PC-3 (cell line): ENCODE data around the gene AOAH. TPM values are rescaled to one million over a fixed set of nuclear protein-coding genes. Genes with fewer than 3 reads are reported as not detected.
A peak's percentile ranks its signal among the peaks of the same experiment; 100 is the strongest.

ENCODE experiments used
- ATAC-seq: fragments of 200-7000 bp; cut with Tn5 transposase; 2 replicates; pipeline ENCODE4 v1.9.1; 2020; ENCODE audit warnings: mild to moderate bottlenecking, moderate library complexity
- BruUV-seq: library from RNA; stranded (reverse); fragments of 400-500 nt; replicated peaks from 2 replicates; lab custom pipeline; 2021; lab: Mats Ljungman, UMichigan
- CTCF ChIA-PET: fragments of 300-600 bp; sonication (Branson Sonifier 250); formaldehyde crosslinking; loops from one replicate; lab custom pipeline; 2022; ENCODE audit warnings: antibody characterized with exemption; lab: Charles Lee
- POLR2A ChIA-PET: fragments of 300-600 bp; sonication (Branson Sonifier 250); formaldehyde crosslinking; loops from one replicate; lab custom pipeline; 2022; ENCODE audit warnings: antibody characterized with exemption; ENCODE audit not compliant: unreplicated experiment; lab: Charles Lee
- DNase-seq: peaks from one replicate; pipeline ENCODE4 v3.0.0-alpha.2; 2015
- H2AFZ ChIP-seq: fragments of 300-600 bp; sonication (generic); 2 replicates; pipeline ENCODE4 v1.6.0; 2016; ENCODE audit warnings: antibody characterized with exemption, low read length
- H3F3A ChIP-seq: fragments of 300-600 bp; sonication (generic); one replicate; pipeline ENCODE4 v1.6.0; 2017; ENCODE audit warnings: antibody characterized with exemption, low read length, control low read depth, mild to moderate bottlenecking; ENCODE audit not compliant: unreplicated experiment
- H3K27ac ChIP-seq: fragments of 300-600 bp; sonication (generic); 2 replicates; pipeline ENCODE4 v1.5.1; 2016; ENCODE audit warnings: mild to moderate bottlenecking, low read length
- H3K27me3 ChIP-seq: fragments of 300-600 bp; sonication (generic); 2 replicates; pipeline ENCODE4 v1.6.1; 2016; ENCODE audit warnings: low read length, mixed read lengths
- H3K36me3 ChIP-seq: fragments of 300-600 bp; sonication (generic); 2 replicates; pipeline ENCODE4 v1.6.1; 2016; ENCODE audit warnings: low read depth, mixed run types, low read length, mixed read lengths
- H3K4me1 ChIP-seq: fragments of 300-600 bp; sonication (generic); 2 replicates; pipeline ENCODE4 v1.5.1; 2016; ENCODE audit warnings: low read length; ENCODE audit not compliant: insufficient read depth
- H3K4me2 ChIP-seq: fragments of 300-600 bp; sonication (generic); 2 replicates; pipeline ENCODE4 v1.6.0; 2016; ENCODE audit warnings: low read length
- H3K4me3 ChIP-seq: fragments of 300-600 bp; sonication (generic); 2 replicates; pipeline ENCODE4 v1.5.1; 2016; ENCODE audit warnings: mild to moderate bottlenecking, low read length, mixed read lengths
- H3K79me2 ChIP-seq: fragments of 300-600 bp; sonication (generic); 2 replicates; pipeline ENCODE4 v1.6.1; 2017; ENCODE audit warnings: low read length, mixed read lengths
- H3K9ac ChIP-seq: fragments of 300-600 bp; sonication (generic); 2 replicates; pipeline ENCODE4 v1.6.0; 2016; ENCODE audit warnings: mild to moderate bottlenecking, low read length
- H3K9me2 ChIP-seq: fragments of 300-600 bp; sonication (generic); replicated peaks from 2 replicates; pipeline ENCODE4 v1.6.1; 2016; ENCODE audit warnings: mixed run types, low read length, mixed read lengths
- H3K9me3 ChIP-seq: fragments of 300-600 bp; sonication (generic); 2 replicates; pipeline ENCODE4 v1.6.1; 2016; ENCODE audit warnings: low read length, mixed read lengths
- H4K20me1 ChIP-seq: fragments of 300-600 bp; sonication (generic); 2 replicates; pipeline ENCODE4 v1.6.1; 2016; ENCODE audit warnings: low read length, mixed read lengths
- EZH2 ChIP-seq: fragments of 300-600 bp; sonication (generic); IDR thresholded peaks from one replicate; pipeline ENCODE4 v1.6.1; 2017; ENCODE audit warnings: antibody characterized with exemption, mild to moderate bottlenecking, low read length; ENCODE audit not compliant: unreplicated experiment
- EZH2phosphoT487 ChIP-seq: fragments of 300-600 bp; sonication (generic); IDR thresholded peaks from 2 replicates; pipeline ENCODE4 v1.6.1; 2018; ENCODE audit warnings: mild to moderate bottlenecking, antibody characterized with exemption, low read length, borderline replicate concordance
- intact Hi-C: fragments of 100-400 bp; cut with micrococcal nuclease; formaldehyde crosslinking; loops from 2 replicates; pipeline ENCODE4 v1.9.0; 2023
- total RNA-seq: library from RNA; depleted of rRNA; stranded (reverse); fragments of >200 nt; gene quantifications from 2 replicates; pipeline ENCODE4 v1.2.3, GENCODE V29; 2014
- TF ChIP-seq, protein P1 (sequence below): fragments of 300-600 bp; sonication (generic); conservative IDR thresholded peaks from 2 replicates; pipeline ENCODE4 v1.5.1; 2017; ENCODE audit warnings: antibody characterized with exemption, low read depth, mild to moderate bottlenecking, low read length

Gene AOAH
- total RNA-seq, 1 experiment from 2014 or later = not detected

DNA sequence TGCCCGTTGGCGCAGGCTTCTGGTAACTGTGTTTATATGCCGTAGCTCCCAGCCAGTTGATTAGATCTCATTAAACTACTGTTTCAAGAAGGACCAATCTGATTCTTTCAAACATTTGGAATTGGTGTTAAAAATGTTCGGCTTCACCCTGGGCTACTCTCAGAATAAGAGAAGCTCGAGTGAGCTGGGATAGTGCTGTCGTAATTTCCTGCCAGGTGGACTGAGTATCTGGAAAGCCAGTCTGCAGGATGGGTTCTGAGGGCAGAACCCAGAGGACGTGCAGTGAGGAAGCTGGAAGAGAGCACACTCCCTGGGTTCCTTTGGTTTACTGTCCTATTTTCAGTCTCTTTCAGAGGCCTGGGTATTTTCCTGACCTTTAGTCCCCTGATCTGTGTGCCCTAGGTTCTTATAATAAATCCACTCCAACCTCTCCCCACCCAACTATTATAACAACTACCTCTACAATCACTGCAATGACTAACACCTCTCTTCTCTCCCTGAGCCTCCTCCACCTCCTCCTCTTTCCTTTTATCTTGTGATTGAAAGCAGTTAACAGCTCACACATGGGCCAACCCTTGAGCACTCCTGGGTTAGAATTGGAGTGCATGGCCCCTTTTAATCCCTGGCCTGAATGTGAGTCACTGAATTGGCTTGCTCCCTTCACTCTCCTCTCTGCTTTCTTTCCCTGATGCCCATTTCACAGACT, 63.0 kb downstream of the AOAH start:
- H4K20me1 ChIP-seq = no peaks in the 10 kb centered on the region
- POLR2A ChIA-PET = no interaction called here
- H3K4me2 ChIP-seq = peak overlapping the region; percentile 29; the same call in 1 of the 2 replicates
- H3K27ac ChIP-seq = peak overlapping the region; percentile 12
- BruUV-seq = no TSS peak
- CTCF ChIA-PET = no interaction called here
- H3K36me3 ChIP-seq = no peaks in the 10 kb centered on the region
- ATAC-seq (no peak), DNase-seq (peak; percentile 55)
- TF ChIP-seq EZH2phosphoT487 (no peak), EZH2 (no peak)
- TF ChIP-seq, protein P1, sequence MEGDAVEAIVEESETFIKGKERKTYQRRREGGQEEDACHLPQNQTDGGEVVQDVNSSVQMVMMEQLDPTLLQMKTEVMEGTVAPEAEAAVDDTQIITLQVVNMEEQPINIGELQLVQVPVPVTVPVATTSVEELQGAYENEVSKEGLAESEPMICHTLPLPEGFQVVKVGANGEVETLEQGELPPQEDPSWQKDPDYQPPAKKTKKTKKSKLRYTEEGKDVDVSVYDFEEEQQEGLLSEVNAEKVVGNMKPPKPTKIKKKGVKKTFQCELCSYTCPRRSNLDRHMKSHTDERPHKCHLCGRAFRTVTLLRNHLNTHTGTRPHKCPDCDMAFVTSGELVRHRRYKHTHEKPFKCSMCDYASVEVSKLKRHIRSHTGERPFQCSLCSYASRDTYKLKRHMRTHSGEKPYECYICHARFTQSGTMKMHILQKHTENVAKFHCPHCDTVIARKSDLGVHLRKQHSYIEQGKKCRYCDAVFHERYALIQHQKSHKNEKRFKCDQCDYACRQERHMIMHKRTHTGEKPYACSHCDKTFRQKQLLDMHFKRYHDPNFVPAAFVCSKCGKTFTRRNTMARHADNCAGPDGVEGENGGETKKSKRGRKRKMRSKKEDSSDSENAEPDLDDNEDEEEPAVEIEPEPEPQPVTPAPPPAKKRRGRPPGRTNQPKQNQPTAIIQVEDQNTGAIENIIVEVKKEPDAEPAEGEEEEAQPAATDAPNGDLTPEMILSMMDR = no peak
- H3K9me3 ChIP-seq = no peaks in the 10 kb centered on the region
- no peaks in the 10 kb centered on the region for H3K9me2 ChIP-seq
- no peaks in the 10 kb centered on the region for H3K79me2 ChIP-seq
- no peak overlapping the region for H2AFZ ChIP-seq
- H3K4me3 ChIP-seq = no peak overlapping the region
- H3K4me1 ChIP-seq = peaks cover 37% of the 10 kb centered on the region
- peaks cover 11% of the 10 kb centered on the region for H3F3A ChIP-seq
- H3K27me3 ChIP-seq = no peaks in the 10 kb centered on the region
- intact Hi-C loops = no loop called here
- no peak overlapping the region for H3K9ac ChIP-seq

DNA sequence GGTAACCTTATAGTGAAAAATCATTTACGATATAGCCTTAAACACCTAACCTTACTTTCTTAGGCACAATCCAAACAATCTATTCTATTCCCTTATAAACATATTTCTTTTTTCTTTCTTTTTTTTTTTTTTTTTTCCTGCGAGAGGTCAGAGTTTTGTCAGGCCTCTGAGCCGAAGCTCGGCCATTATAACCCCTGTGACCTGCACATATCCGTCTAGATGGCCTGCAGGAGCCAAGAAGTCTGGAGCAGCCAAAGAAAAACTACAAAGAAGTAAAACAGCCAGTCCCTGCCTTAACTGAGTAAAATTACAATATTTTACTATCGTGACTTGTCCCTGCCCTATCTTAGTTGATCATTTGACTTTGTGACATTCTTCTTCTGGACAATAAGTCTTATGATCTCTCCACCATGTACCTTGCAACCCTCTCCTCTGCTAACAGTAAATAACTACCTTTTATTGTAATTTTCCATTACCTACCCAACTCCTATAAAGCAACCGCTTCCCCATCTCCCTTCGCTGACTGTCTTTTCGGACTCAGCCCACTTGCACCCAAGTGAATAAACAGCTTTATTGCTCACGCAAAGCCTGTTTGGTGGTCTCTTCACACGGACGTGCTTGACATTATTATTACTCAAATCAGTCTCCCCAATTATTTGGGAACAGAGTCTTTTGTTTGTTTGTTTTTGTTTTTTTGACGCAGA, 64.5 kb downstream of the AOAH start:
- no peaks in the 10 kb centered on the region for H4K20me1 ChIP-seq
- peak overlapping the region; percentile 85 for H3K4me2 ChIP-seq
- H2AFZ ChIP-seq = no peak overlapping the region
- no peak overlapping the region for H3K4me3 ChIP-seq
- CTCF ChIA-PET = no interaction called here
- H3K9ac ChIP-seq = peak overlapping the region; percentile 88
- no TSS peak for BruUV-seq
- peaks cover 11% of the 10 kb centered on the region for H3F3A ChIP-seq
- H3K9me3 ChIP-seq = no peaks in the 10 kb centered on the region
- no peaks in the 10 kb centered on the region for H3K9me2 ChIP-seq
- no peak for ATAC-seq
- peaks cover 37% of the 10 kb centered on the region for H3K4me1 ChIP-seq
- no peaks in the 10 kb centered on the region for H3K79me2 ChIP-seq
- DNase-seq = no peak
- peak overlapping the region; percentile 100 for H3K27ac ChIP-seq
- intact Hi-C loops = no loop called here
- POLR2A ChIA-PET = no interaction called here
- H3K36me3 ChIP-seq = no peaks in the 10 kb centered on the region
- TF ChIP-seq EZH2phosphoT487 = no peak
- TF ChIP-seq, protein P1 = no peak
- TF ChIP-seq EZH2 = no peak
- H3K27me3 ChIP-seq = no peaks in the 10 kb centered on the region

DNA sequence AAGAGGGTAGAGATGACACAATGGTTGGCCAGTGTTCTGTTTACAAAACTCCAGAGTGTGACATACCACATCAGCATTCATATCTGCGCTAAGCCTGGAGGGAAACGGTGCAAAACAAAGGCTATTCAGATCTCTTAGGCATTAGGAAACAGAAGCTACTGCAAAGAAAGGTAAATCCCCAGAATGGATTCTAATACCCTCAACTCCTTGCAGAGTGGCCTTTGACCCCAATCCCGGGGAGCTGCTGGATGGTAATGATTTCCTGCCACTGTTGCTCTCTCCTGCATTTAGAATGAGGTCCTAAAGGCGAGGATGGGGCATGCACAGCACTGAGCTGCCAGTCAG, 65.2 kb downstream of the AOAH start:
- no peaks in the 10 kb centered on the region for H3K36me3 ChIP-seq
- ChIA-PET CTCF (no interaction called here), POLR2A (no interaction called here)
- TF ChIP-seq EZH2phosphoT487 (no peak), EZH2 (no peak)
- TF ChIP-seq, protein P1 = no peak
- H3K9me2 ChIP-seq = no peaks in the 10 kb centered on the region
- no peak overlapping the region for H2AFZ ChIP-seq
- H3F3A ChIP-seq = peaks cover 11% of the 10 kb centered on the region
- H3K4me3 ChIP-seq = peak overlapping the region; percentile 41; the same call in 1 of the 2 replicates
- H3K27me3 ChIP-seq = no peaks in the 10 kb centered on the region
- H4K20me1 ChIP-seq = no peaks in the 10 kb centered on the region
- ATAC-seq (peak; percentile 69), DNase-seq (peak; percentile 80)
- H3K4me1 ChIP-seq = peaks cover 40% of the 10 kb centered on the region
- H3K4me2 ChIP-seq = peak overlapping the region; percentile 85
- no peaks in the 10 kb centered on the region for H3K9me3 ChIP-seq
- peak overlapping the region; percentile 88 for H3K9ac ChIP-seq
- H3K79me2 ChIP-seq = no peaks in the 10 kb centered on the region
- BruUV-seq = no TSS peak
- peak overlapping the region; percentile 100 for H3K27ac ChIP-seq
- intact Hi-C loops = no loop called here
